ENCODE results near the gene RRP9.

GRCh38 chr3:51958603-51959521 is 17.2 kb upstream of the RRP9 start:
- TF ChIP-seq CTCF (IDR thresholded peaks at IDR 0.05): no peak
- no peak for TF ChIP-seq EZH2 (IDR thresholded peaks at IDR 0.05; ENCODE audit: borderline replicate concordance, insufficient read depth, low read depth, low read length, poor library complexity, severe bottlenecking)

All from B cell (primary cell).